Endodermal cell (in vitro differentiated cells): ENCODE measurements around the gene AKAP7. TPM values are rescaled to one million over a fixed set of nuclear protein-coding genes. Genes with fewer than 3 reads are reported as not detected.

Source experiments
- DNase-seq: peaks from one replicate; pipeline ENCODE4 v3.0.0-alpha.2; 2017
- H3K27ac ChIP-seq: 2 replicates; pipeline ENCODE4 v1.5.1; 2013; ENCODE audit warnings: mild to moderate bottlenecking, low read depth, low read length, moderate library complexity
- H3K27me3 ChIP-seq: 2 replicates; pipeline ENCODE4 v1.6.1; 2013; ENCODE audit warnings: mild to moderate bottlenecking, low read length, moderate library complexity; ENCODE audit not compliant: insufficient read depth, control insufficient read depth, poor library complexity, severe bottlenecking
- H3K36me3 ChIP-seq: 2 replicates; pipeline ENCODE4 v1.7.0; 2013; ENCODE audit warnings: mild to moderate bottlenecking, low read length, moderate library complexity; ENCODE audit not compliant: control insufficient read depth, insufficient read depth
- H3K4me1 ChIP-seq: one replicate; pipeline ENCODE4 v1.7.0; 2013; ENCODE audit warnings: low read length; ENCODE audit not compliant: control insufficient read depth, insufficient read depth
- H3K4me3 ChIP-seq: 2 replicates; pipeline ENCODE4 v1.5.1; 2013; ENCODE audit warnings: mild to moderate bottlenecking, low read length, moderate library complexity
- H3K9ac ChIP-seq: 2 replicates; pipeline ENCODE4 v1.6.1; 2013; ENCODE audit warnings: mild to moderate bottlenecking, low read length, moderate library complexity; ENCODE audit not compliant: poor library complexity, severe bottlenecking; ENCODE audit errors: extremely low read depth
- H3K9me3 ChIP-seq: 2 replicates; pipeline ENCODE4 v1.6.1; 2013; ENCODE audit warnings: mild to moderate bottlenecking, low read length, moderate library complexity; ENCODE audit not compliant: control insufficient read depth
- H3K27ac Mint-ChIP-seq: 2 replicates; pipeline ENCODE4 v1.8.0; 2020; ENCODE audit warnings: mixed read lengths
- H3K27me3 Mint-ChIP-seq: 2 replicates; pipeline ENCODE4 v1.8.0; 2021; ENCODE audit warnings: mild to moderate bottlenecking, mixed read lengths; ENCODE audit not compliant: insufficient read depth
- H3K36me3 Mint-ChIP-seq: 2 replicates; pipeline ENCODE4 v1.8.0; 2020; ENCODE audit warnings: low read depth, mixed read lengths
- H3K4me1 Mint-ChIP-seq: 2 replicates; pipeline ENCODE4 v1.8.0; 2020; ENCODE audit warnings: mixed read lengths
- H3K4me3 Mint-ChIP-seq: 2 replicates; pipeline ENCODE4 v1.8.0; 2020; ENCODE audit warnings: mild to moderate bottlenecking, moderate library complexity, mixed read lengths
- H3K9me3 Mint-ChIP-seq: 2 replicates; pipeline ENCODE4 v1.8.0; 2020; ENCODE audit warnings: mild to moderate bottlenecking, mixed read lengths
- WGBS, 2 experiments: methylation state at CpG; one replicate each; pipeline versions ENCODE4 v1.1.5 to v1.1.7; 2013; ENCODE audit warnings: missing lambda C conversion rate in 2 of 2, mixed read lengths in 1 of 2; ENCODE audit not compliant: insufficient coverage in 1 of 2, insufficient read length in 1 of 2; 5-methylcytosine and 5-hydroxymethylcytosine counted together
- total RNA-seq, 2 donors: library from RNA; stranded (reverse); fragmentation: NEBNext Ultra II Directional in 1 of 2; extraction: Animal tissue kit (Norgen Biotek cat#: 25700) in 1 of 2; gene quantifications; 2 replicates in 1 of 2; 3 replicates in 1 of 2; pipeline ENCODE4 v1.2.1, GENCODE V29; 2021
- TF ChIP-seq, protein P1 (sequence below): fragments of 200-600 bp; sonication (generic); conservative IDR thresholded peaks from 2 replicates; pipeline ENCODE4 v1.5.0; 2021; ENCODE audit warnings: antibody characterized with exemption, mild to moderate bottlenecking

AKAP7 gene
- total RNA-seq, 2 donors from 2014 or later, result 6.2 to 6.7 TPM

DNA sequence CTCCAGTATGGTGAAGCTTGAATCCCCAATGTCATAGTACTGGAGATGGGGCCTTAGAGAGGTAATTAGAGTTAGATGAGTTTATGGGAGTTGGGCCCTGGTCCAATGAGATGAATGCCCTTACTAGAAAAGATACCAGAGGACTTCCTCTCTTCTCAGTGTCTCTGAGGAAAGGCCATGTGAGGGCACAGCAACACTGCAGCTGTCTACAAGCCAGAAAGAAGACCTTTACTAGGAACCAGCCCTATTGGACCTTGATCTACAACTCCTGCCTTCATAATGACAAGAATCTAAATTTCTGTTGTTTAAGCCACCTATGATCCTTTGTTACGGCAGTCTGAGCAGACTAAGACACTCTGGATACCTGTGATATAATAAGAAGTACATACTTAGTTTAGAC is 31.4 kb upstream of the AKAP7 start:
- H3K4me3 Mint-ChIP-seq, result no peak overlapping the region
- Histone ChIP-seq H3K4me3 (no peak overlapping the region), H3K36me3 (no peaks in the 10 kb centered on the region), H3K27ac (no peak overlapping the region), H3K9me3 (no peaks in the 10 kb centered on the region), H3K27me3 (no peaks in the 10 kb centered on the region), H3K4me1 (no peaks in the 10 kb centered on the region), H3K9ac (no peak overlapping the region)
- no peaks in the 10 kb centered on the region for H3K27me3 Mint-ChIP-seq
- H3K9me3 Mint-ChIP-seq, result peaks cover 13% of the 10 kb centered on the region
- no peaks in the 10 kb centered on the region for H3K36me3 Mint-ChIP-seq
- no peak overlapping the region for H3K27ac Mint-ChIP-seq
- 100% methylated on average over 1 of the region's 1 CpG; no CpG with 5 or more reads in 1 of the 2 experiments for WGBS, 2 experiments
- no peak for DNase-seq
- TF ChIP-seq, protein P1, sequence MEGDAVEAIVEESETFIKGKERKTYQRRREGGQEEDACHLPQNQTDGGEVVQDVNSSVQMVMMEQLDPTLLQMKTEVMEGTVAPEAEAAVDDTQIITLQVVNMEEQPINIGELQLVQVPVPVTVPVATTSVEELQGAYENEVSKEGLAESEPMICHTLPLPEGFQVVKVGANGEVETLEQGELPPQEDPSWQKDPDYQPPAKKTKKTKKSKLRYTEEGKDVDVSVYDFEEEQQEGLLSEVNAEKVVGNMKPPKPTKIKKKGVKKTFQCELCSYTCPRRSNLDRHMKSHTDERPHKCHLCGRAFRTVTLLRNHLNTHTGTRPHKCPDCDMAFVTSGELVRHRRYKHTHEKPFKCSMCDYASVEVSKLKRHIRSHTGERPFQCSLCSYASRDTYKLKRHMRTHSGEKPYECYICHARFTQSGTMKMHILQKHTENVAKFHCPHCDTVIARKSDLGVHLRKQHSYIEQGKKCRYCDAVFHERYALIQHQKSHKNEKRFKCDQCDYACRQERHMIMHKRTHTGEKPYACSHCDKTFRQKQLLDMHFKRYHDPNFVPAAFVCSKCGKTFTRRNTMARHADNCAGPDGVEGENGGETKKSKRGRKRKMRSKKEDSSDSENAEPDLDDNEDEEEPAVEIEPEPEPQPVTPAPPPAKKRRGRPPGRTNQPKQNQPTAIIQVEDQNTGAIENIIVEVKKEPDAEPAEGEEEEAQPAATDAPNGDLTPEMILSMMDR, result no peak
- no peaks in the 10 kb centered on the region for H3K4me1 Mint-ChIP-seq

DNA sequence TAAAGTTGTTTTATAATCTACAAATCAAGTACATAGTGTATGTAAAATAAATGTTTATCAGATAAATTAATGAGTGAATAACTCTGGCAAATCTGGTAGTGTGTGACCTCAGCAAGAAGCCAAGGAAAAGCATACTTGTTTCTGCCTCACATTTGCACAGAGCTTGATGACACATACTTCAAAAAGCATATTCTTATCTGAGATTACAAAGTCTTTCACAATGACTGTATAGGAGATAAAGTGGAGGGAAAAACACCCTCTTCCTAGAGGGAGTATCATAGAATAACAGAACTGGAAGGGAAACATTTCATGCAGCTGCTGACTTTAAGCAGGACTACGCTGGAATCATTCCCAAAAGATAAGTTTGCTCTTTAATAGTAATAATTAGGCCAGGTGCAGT is 28.1 kb upstream of the AKAP7 start:
- no peak overlapping the region for H3K4me3 Mint-ChIP-seq
- Histone ChIP-seq H3K27me3 (no peaks in the 10 kb centered on the region), H3K4me1 (no peaks in the 10 kb centered on the region), H3K27ac (no peak overlapping the region), H3K9me3 (no peaks in the 10 kb centered on the region), H3K9ac (no peak overlapping the region), H3K36me3 (no peaks in the 10 kb centered on the region), H3K4me3 (no peak overlapping the region)
- no peak for DNase-seq
- H3K27me3 Mint-ChIP-seq, result no peaks in the 10 kb centered on the region
- no peaks in the 10 kb centered on the region for H3K9me3 Mint-ChIP-seq
- H3K4me1 Mint-ChIP-seq, result no peaks in the 10 kb centered on the region
- TF ChIP-seq, protein P1, result no peak
- 94% methylated on average over 1 of the region's 1 CpG; no CpG with 5 or more reads in 1 of the 2 experiments for WGBS, 2 experiments
- no peak overlapping the region for H3K27ac Mint-ChIP-seq
- no peaks in the 10 kb centered on the region for H3K36me3 Mint-ChIP-seq

DNA sequence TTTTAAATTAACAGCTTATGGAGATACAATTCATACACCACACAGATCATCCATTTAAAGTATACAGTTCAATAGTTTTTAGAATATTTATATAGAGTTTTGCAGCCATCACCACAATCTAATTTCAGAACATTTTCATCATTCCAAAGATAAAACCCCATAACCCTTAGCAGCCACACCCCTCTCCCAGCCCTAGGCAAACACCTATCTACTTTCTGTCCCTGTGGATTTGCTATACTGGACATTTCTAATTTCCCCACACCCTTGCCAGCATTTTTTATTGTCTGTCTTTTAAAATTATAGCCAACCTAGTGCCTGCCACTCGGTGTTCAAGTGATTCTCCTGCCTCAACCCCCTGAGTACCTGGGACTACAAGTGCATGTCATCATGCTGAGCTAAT is 23.0 kb upstream of the AKAP7 start:
- no peak overlapping the region for H3K4me3 ChIP-seq

More for the DNA sequence above, 23.0 kb upstream of the AKAP7 start:
- TF ChIP-seq, protein P1, result no peak
- Mint-ChIP-seq H3K27me3 (no peaks in the 10 kb centered on the region), H3K4me3 (no peak overlapping the region), H3K4me1 (peaks cover 6% of the 10 kb centered on the region), H3K9me3 (peaks cover 3% of the 10 kb centered on the region), H3K36me3 (no peaks in the 10 kb centered on the region), H3K27ac (no peak overlapping the region)
- no peaks in the 10 kb centered on the region for H3K36me3 ChIP-seq
- H3K27ac ChIP-seq, result no peak overlapping the region
- peaks cover 4% of the 10 kb centered on the region for H3K9me3 ChIP-seq
- WGBS, 2 experiments, result 86 to 90% methylated on average over 1 of the region's 1 CpG
- H3K4me1 ChIP-seq, result no peaks in the 10 kb centered on the region
- H3K9ac ChIP-seq, result no peak overlapping the region
- H3K27me3 ChIP-seq, result no peaks in the 10 kb centered on the region
- no peak for DNase-seq
